ENCODE results near the gene USP5. TPM values are rescaled to one million over a fixed set of nuclear protein-coding genes. Genes with fewer than 3 reads are reported as not detected.
"Not testable (repeated sequence)": the region's sequence is repeated elsewhere in the genome, so short reads cannot be mapped to it uniquely, and the experiment has no call there.

USP5 gene
- total and polyA plus RNA-seq, 8 donors, result 20.9 to 69.4 (median 32.4) TPM

DNA sequence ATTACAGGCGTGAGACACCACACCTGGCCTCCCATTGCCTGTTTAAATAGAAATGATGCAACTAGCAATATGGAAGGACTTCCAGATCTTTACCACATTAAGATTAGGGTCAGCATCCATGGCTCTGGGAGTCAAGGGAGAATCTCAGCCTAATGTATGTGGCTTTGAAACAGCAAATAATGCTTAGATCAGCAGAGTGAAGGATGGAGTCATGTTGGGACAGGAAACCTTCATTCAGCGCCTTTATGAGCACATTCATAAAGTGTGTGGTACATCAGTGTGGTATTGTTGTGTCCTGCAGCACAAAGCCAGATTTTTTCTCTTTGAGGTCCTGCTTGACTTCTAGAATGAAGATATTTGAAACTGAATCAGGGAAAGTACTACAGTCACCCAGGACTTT lies 36.4 kb downstream of the USP5 start:
- no peaks in the 10 kb centered on the region for H3K9me3 ChIP-seq
- intact Hi-C loops (cut with DNase I; ENCODE audit: low total_unique reads), result no loop called here
- peaks cover 3 to 24% (median 23%) of the 10 kb centered on the region in 4 donors for H3K36me3 ChIP-seq
- DNase-seq, result no peak
- TF ChIP-seq POLR2AphosphoS5 (IDR thresholded peaks at IDR 0.05) (no peak), EP300 (IDR thresholded peaks at IDR 0.05) (no peak)
- TF ChIP-seq, protein P1, sequence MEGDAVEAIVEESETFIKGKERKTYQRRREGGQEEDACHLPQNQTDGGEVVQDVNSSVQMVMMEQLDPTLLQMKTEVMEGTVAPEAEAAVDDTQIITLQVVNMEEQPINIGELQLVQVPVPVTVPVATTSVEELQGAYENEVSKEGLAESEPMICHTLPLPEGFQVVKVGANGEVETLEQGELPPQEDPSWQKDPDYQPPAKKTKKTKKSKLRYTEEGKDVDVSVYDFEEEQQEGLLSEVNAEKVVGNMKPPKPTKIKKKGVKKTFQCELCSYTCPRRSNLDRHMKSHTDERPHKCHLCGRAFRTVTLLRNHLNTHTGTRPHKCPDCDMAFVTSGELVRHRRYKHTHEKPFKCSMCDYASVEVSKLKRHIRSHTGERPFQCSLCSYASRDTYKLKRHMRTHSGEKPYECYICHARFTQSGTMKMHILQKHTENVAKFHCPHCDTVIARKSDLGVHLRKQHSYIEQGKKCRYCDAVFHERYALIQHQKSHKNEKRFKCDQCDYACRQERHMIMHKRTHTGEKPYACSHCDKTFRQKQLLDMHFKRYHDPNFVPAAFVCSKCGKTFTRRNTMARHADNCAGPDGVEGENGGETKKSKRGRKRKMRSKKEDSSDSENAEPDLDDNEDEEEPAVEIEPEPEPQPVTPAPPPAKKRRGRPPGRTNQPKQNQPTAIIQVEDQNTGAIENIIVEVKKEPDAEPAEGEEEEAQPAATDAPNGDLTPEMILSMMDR (IDR thresholded peaks at IDR 0.05), result no peak
- WGBS, 5 donors, result 89 to 97% (median 93%) methylated on average over 2 of the region's 2 CpGs
- peaks cover 5 to 22% (median 12%) of the 10 kb centered on the region in 4 donors for H3K4me1 ChIP-seq
- no peaks in the 10 kb centered on the region for H3K27me3 ChIP-seq
- H3K27ac ChIP-seq, result no peak overlapping the region
- no peak overlapping the region for H3K4me3 ChIP-seq

- H3K4me3 ChIP-seq; DNase-seq; H3K27ac ChIP-seq; H3K9me3 ChIP-seq; H3K27me3 ChIP-seq; intact Hi-C loops (cut with DNase I; ENCODE audit: low total_unique reads): not testable (repeated sequence)
- H3K4me1 ChIP-seq, result peaks cover 5 to 22% (median 12%) of the 10 kb centered on the region in 4 donors
- peaks cover 3 to 21% (median 19%) of the 10 kb centered on the region in 4 donors for H3K36me3 ChIP-seq
- 70 to 75% (median 74%) methylated on average over 7 of the region's 7 CpGs for WGBS, 5 donors
Observed at GRCh38 chr12:6888794-6889193, 36.8 kb downstream of the USP5 start.

GRCh38 chr12:6889775-6890573 lies 38.0 kb downstream of the USP5 start:
- Histone ChIP-seq H3K27ac (peak overlapping the region; percentile 15 to 95 (median 90)), H3K4me1 (peaks cover 5 to 22% (median 12%) of the 10 kb centered on the region in 4 donors), H3K4me3 (peak overlapping the region in 1 of 4 donors; percentile 38)
- intact Hi-C loops (cut with DNase I; ENCODE audit: low total_unique reads); H3K27me3 ChIP-seq; H3K9me3 ChIP-seq; DNase-seq; H3K36me3 ChIP-seq: not testable (repeated sequence)
- 93 to 96% (median 94%) methylated on average over 21 of the region's 21 CpGs for WGBS, 5 donors

- no peaks in the 10 kb centered on the region for H3K36me3 ChIP-seq
- WGBS, 5 donors, result 1 to 2% (median 1%) methylated on average over 34 to 68 of the region's 68 CpGs
- TF ChIP-seq POLR2A (IDR thresholded peaks at IDR 0.05), result peak in 1 of 4 donors; percentile 39
- TF ChIP-seq EP300 (IDR thresholded peaks at IDR 0.05), result no peak
- TF ChIP-seq POLR2AphosphoS5 (IDR thresholded peaks at IDR 0.05), result peak; percentile 82 to 89 (median 84)
- TF ChIP-seq, protein P1 (IDR thresholded peaks at IDR 0.05), result peak in 5 of 7 experiments; percentile 64 to 92 (median 82)
- H3K4me1 ChIP-seq, result peaks cover 5 to 22% (median 12%) of the 10 kb centered on the region in 4 donors
- DNase-seq, result peak; percentile 99 to 100
- H3K9me3 ChIP-seq, result no peaks in the 10 kb centered on the region
- no peaks in the 10 kb centered on the region for H3K27me3 ChIP-seq
- peak overlapping the region; percentile 90 to 95 (median 93) for H3K27ac ChIP-seq
- intact Hi-C loops (cut with DNase I; ENCODE audit: low total_unique reads), result no loop called here
- H3K4me3 ChIP-seq, result peak overlapping the region; percentile 38 to 53 (median 50)
Observed at GRCh38 chr12:6890789-6891645, 39.1 kb downstream of the USP5 start.

GRCh38 chr12:6891646-6892001 lies 39.7 kb downstream of the USP5 start:
- no peaks in the 10 kb centered on the region for H3K27me3 ChIP-seq
- intact Hi-C loops (cut with DNase I; ENCODE audit: low total_unique reads), result no loop called here
- 78 to 81% (median 79%) methylated on average over 5 of the region's 5 CpGs for WGBS, 5 donors
- peaks cover 5 to 22% (median 12%) of the 10 kb centered on the region in 4 donors for H3K4me1 ChIP-seq
- peak overlapping the region; percentile 38 to 53 (median 50) for H3K4me3 ChIP-seq
- H3K9me3 ChIP-seq, result no peaks in the 10 kb centered on the region
- no peak for DNase-seq
- TF ChIP-seq, protein P1 (IDR thresholded peaks at IDR 0.05), result no peak
- no peak for TF ChIP-seq EP300 (IDR thresholded peaks at IDR 0.05)
- no peak for TF ChIP-seq POLR2AphosphoS5 (IDR thresholded peaks at IDR 0.05)
- no peak for TF ChIP-seq POLR2A (IDR thresholded peaks at IDR 0.05)
- H3K36me3 ChIP-seq, result no peaks in the 10 kb centered on the region
- H3K27ac ChIP-seq, result peak overlapping the region; percentile 90 to 95 (median 93)

- H3K4me3 ChIP-seq; H3K27me3 ChIP-seq; H3K27ac ChIP-seq; H3K9me3 ChIP-seq; intact Hi-C loops (cut with DNase I; ENCODE audit: low total_unique reads); H3K36me3 ChIP-seq; DNase-seq: not testable (repeated sequence)
- peaks cover 5 to 18% (median 12%) of the 10 kb centered on the region in 4 donors for H3K4me1 ChIP-seq
- WGBS, 5 donors, result 89 to 96% (median 93%) methylated on average over 3 of the region's 3 CpGs
Observed at GRCh38 chr12:6892683-6893082, 40.7 kb downstream of the USP5 start.

Measured in stomach (tissue), 9 donors.